HAP-1 (cell line): ENCODE results near the gene IL2RA.
A peak's percentile ranks its signal among the peaks of the same experiment; 100 is the strongest.

Source experiments
- DNase-seq, 2 experiments: peaks; one replicate each; pipeline ENCODE4 v3.0.0-alpha.2; 2016 to 2020; ENCODE audit warnings: low spot score in 2 of 2
- H3K27me3 ChIP-seq: fragments of 250-450 bp; sonication (Bioruptor Pico); 2 replicates; pipeline ENCODE4 v1.5.1; 2020; ENCODE audit warnings: low read depth, mild to moderate bottlenecking, moderate library complexity
- H3K36me3 ChIP-seq: fragments of 250-450 bp; sonication (Bioruptor Pico); replicated peaks from 2 replicates; pipeline ENCODE4 v1.5.1; 2020; ENCODE audit warnings: mild to moderate bottlenecking
- H3K4me1 ChIP-seq: fragments of 250-450 bp; sonication (Bioruptor Pico); 2 replicates; pipeline ENCODE4 v1.5.1; 2020; ENCODE audit warnings: mild to moderate bottlenecking
- H3K4me3 ChIP-seq: fragments of 250-450 bp; sonication (Bioruptor Pico); 2 replicates; pipeline ENCODE4 v1.5.1; 2020; ENCODE audit warnings: mild to moderate bottlenecking, moderate library complexity
- H3K9me3 ChIP-seq: fragments of 250-450 bp; sonication (Bioruptor Pico); 2 replicates; pipeline ENCODE4 v1.5.1; 2020; ENCODE audit warnings: mild to moderate bottlenecking, moderate library complexity
- in situ Hi-C: fragments of 300-500 bp; cut with MboI; formaldehyde crosslinking; loops from 3 replicates; pipeline ENCODE4 v1.14.3; 2020; ENCODE audit warnings: low sequenced_read_pairs, inconsistent platforms, mixed read lengths

Gene IL2RA

DNA sequence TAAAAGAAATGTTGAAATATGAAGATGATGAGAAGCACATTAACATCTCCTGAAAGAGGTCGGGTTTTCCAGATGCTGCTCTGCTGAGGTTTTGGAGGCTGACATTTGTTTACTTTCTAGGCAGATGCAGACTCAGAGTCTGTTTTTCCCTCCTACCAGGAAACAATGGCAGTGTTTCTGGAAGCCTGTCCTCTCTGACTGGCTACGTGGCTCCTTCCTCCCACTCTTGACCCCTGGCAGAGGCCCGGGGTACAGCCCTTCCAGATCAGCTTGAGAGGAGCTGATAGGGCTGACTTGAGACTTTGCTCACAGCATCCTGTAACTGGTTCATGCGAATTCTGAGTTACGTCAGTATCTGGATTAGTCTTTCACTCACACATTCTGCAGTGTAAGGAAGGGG is 43.7 kb downstream of the IL2RA start:
- no peaks in the 10 kb centered on the region for H3K9me3 ChIP-seq
- no peak overlapping the region for H3K4me3 ChIP-seq
- no peaks in the 10 kb centered on the region for H3K4me1 ChIP-seq
- no peak for DNase-seq
- in situ Hi-C loops, result no loop called here
- no peaks in the 10 kb centered on the region; the same call in 1 of the 2 replicates for H3K27me3 ChIP-seq
- no peaks in the 10 kb centered on the region for H3K36me3 ChIP-seq

DNA sequence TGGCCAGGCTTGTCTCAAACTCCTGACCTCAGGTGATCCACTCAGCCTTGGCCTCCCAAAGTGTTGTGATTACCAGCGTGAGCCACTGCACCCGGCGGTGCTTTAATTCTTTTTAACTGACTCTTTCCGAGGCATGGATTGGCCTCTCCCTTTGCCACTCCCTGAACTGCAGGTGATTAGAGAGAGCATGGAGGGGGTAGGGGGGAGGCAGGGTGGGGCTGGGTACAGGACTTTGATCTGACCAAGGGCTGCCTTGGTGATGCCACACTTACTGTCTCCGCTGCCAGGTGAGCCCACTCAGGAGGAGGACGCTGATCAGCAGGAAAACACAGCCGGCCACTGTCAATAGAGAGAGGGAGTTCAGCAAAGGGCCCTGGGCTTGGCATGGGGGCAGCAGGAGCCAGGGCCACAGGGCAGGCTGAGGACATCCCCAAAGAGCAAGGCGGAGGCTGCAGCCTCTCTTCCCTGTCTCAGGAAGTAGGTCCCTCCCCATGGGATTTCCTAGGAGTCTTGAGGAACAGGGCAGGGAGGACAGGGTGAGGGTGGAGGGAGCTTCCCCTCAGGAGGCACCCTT is 44.3 kb downstream of the IL2RA start:
- DNase-seq, result no peak
- H3K4me1 ChIP-seq, result no peaks in the 10 kb centered on the region
- no peaks in the 10 kb centered on the region for H3K36me3 ChIP-seq
- in situ Hi-C loops, result no loop called here
- H3K9me3 ChIP-seq, result no peaks in the 10 kb centered on the region
- H3K4me3 ChIP-seq, result no peak overlapping the region
- no peaks in the 10 kb centered on the region; the same call in 1 of the 2 replicates for H3K27me3 ChIP-seq

GRCh38 chr10:6014241-6014761 is 47.9 kb downstream of the IL2RA start:
- no peak overlapping the region for H3K4me3 ChIP-seq
- in situ Hi-C loops, result no loop called here

DNA sequence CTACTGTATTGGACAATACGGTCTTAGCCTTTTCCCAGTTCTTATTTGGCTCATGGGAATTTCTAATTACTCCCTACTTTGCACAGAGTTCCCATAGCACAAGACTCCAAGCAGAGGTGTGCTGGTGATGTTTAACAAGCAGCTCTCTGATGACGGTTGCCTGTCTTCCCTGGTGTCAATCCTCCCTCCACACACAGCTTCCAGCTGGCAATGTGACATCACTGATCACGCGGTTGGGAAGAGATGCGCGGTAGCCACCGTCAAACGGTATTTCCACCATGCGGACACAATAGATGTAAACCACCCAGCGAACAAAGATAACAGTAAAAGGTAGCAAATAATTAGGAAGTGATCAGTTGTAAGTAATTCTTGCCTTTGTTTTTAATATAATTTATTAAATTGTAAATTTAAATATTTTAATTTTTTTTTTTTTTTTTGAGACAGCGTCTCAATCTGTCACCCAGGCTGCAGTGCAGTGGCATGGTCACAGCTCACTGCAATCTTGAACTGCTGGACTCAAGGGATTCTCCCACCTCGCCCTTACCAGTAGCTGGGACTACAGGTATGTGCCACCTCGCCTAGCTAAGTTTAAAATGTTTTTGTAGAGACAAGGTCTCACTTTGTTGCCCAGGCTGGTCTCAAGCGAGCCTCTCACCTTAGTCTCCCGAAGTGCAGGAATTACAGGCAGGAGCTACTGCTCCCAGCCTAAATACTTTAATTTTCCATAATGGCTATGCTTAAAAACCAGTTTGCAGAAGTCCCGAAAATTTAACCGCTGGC is 48.6 kb downstream of the IL2RA start:
- no peaks in the 10 kb centered on the region for H3K9me3 ChIP-seq
- no peaks in the 10 kb centered on the region for H3K36me3 ChIP-seq
- no peak overlapping the region for H3K4me3 ChIP-seq
- no peak for DNase-seq
- in situ Hi-C loops, result no loop called here
- H3K27me3 ChIP-seq, result no peaks in the 10 kb centered on the region; the same call in 1 of the 2 replicates
- no peaks in the 10 kb centered on the region for H3K4me1 ChIP-seq

More at GRCh38 chr10:6014241-6014761, 47.9 kb downstream of the IL2RA start:
- Histone ChIP-seq H3K9me3 (no peaks in the 10 kb centered on the region), H3K4me1 (no peaks in the 10 kb centered on the region), H3K36me3 (no peaks in the 10 kb centered on the region), H3K27me3 (no peaks in the 10 kb centered on the region; the same call in 1 of the 2 replicates)
- peak; percentile 27 to 60 for DNase-seq

DNA sequence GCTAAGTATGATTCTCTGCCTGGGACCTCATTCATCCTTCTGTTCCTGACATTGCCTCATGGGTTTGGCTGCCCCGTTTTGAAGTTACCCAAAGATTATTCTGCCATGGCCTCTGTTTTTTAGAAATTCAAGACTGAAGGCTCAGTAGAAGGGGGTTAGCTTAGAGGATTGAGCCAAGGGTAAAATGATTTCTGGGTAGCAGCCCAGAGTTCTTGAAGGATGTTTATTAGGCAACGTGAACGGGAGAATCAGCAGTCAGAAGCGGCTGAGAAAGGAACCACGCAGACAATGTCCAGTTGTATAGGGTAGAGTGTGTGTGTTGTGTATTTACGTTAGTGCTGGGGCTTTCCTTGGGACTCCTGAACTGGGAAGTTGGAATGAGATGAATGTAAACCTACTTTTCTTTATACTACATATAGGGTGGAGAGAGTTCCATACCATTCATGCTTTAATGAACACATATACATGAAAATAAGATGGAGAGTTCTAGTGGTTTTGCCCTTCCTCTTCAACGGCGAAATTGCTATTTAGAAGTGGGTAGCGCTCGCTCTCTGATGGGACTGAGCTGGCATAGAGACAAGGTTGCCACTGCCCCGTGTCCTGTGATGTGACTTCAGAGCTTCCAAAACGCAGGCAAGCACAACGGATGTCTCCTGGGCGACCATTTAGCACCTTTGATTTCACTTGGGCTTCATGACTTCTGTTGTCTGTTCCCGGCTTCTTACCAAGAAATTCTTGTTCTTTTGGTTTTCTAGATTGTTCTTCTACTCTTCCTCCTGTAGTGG is 49.9 kb downstream of the IL2RA start:
- Histone ChIP-seq H3K4me1 (no peaks in the 10 kb centered on the region), H3K27me3 (no peaks in the 10 kb centered on the region; the same call in 1 of the 2 replicates), H3K36me3 (no peaks in the 10 kb centered on the region), H3K4me3 (no peak overlapping the region), H3K9me3 (no peaks in the 10 kb centered on the region; the same call in 1 of the 2 replicates)
- in situ Hi-C loops, result no loop called here
- no peak for DNase-seq

DNA sequence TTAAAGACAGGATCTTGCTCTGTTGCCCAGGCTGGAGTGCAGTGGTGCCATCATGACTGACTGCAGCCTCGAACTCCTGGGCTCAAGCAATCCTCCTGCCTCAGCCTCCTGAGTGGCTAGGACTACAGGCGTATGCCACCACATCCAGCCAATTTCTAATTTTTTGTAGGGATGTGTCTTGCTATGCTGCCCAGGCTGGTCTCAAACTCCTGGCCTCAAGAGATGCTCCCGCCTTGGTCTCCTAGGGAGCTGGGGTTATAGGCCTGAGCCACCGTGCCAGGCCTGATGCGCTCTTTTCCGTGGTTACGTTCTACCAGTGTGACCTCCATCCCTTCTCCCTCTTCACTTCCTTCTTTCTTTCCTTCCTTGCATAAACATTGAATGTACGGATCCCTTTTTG is 50.6 kb downstream of the IL2RA start:
- Histone ChIP-seq H3K9me3 (no peaks in the 10 kb centered on the region; the same call in 1 of the 2 replicates), H3K27me3 (no peaks in the 10 kb centered on the region), H3K4me1 (no peaks in the 10 kb centered on the region), H3K36me3 (no peaks in the 10 kb centered on the region), H3K4me3 (no peak overlapping the region)
- DNase-seq, result no peak
- in situ Hi-C loops, result no loop called here

- no peaks in the 10 kb centered on the region for H3K36me3 ChIP-seq
- no peak for DNase-seq
- in situ Hi-C loops, result no loop called here
- H3K9me3 ChIP-seq, result no peaks in the 10 kb centered on the region; the same call in 1 of the 2 replicates
- no peaks in the 10 kb centered on the region for H3K27me3 ChIP-seq
- H3K4me1 ChIP-seq, result no peaks in the 10 kb centered on the region
- no peak overlapping the region for H3K4me3 ChIP-seq
These were observed 51.6 kb downstream of the IL2RA start for GRCh38 chr10:6010569-6010968.

GRCh38 chr10:6009961-6010360 is 52.2 kb downstream of the IL2RA start:
- no peak for DNase-seq
- H3K4me1 ChIP-seq, result no peaks in the 10 kb centered on the region
- in situ Hi-C loops, result no loop called here
- no peaks in the 10 kb centered on the region for H3K36me3 ChIP-seq
- H3K4me3 ChIP-seq, result no peak overlapping the region
- H3K27me3 ChIP-seq, result no peaks in the 10 kb centered on the region
- H3K9me3 ChIP-seq, result no peaks in the 10 kb centered on the region; the same call in 1 of the 2 replicates

- in situ Hi-C loops, result no loop called here
- H3K27me3 ChIP-seq, result peaks cover 3% of the 10 kb centered on the region; the same call in 1 of the 2 replicates
- no peak for DNase-seq
- no peaks in the 10 kb centered on the region for H3K4me1 ChIP-seq
- H3K4me3 ChIP-seq, result no peak overlapping the region
- no peaks in the 10 kb centered on the region; the same call in 1 of the 2 replicates for H3K9me3 ChIP-seq
- no peaks in the 10 kb centered on the region for H3K36me3 ChIP-seq
These were observed 53.0 kb downstream of the IL2RA start for GRCh38 chr10:6009150-6009549.

DNA sequence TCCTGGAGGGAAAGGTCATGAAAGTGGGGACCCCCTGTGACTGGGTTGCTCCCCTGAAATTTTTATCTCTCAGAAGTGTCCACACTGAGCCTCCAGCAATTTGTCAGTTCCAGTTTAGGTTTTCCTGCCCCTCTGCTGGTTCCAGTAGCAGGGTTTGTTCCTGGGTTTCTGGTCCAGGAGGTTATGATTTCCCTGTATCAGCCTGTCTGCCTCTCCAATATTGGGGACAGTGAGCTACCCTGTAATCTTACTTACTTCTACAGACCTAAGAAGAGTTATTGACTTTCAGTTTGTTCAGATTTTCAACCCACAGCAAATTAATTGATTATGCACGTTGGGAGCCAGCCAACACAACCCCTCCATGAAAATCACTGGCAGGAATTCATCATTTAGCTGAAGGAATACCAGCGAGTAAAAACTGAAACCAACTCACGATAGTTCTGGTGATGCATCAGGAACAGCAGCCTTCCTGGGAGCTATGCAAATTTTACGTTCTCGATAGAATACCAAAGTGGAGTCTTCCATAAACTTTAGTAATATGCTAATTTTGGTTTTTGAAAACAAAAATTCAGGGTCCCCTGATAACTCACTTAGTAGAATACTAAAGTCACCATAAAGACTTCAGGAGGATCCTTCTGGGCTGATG is 53.5 kb downstream of the IL2RA start:
- H3K9me3 ChIP-seq, result no peaks in the 10 kb centered on the region; the same call in 1 of the 2 replicates
- H3K4me3 ChIP-seq, result no peak overlapping the region
- no peaks in the 10 kb centered on the region for H3K4me1 ChIP-seq
- no peak for DNase-seq
- H3K36me3 ChIP-seq, result no peaks in the 10 kb centered on the region
- in situ Hi-C loops, result no loop called here
- peaks cover 3% of the 10 kb centered on the region; the same call in 1 of the 2 replicates for H3K27me3 ChIP-seq

GRCh38 chr10:6006991-6007390 is 55.2 kb downstream of the IL2RA start:
- no peaks in the 10 kb centered on the region for H3K4me1 ChIP-seq
- no peak for DNase-seq
- H3K9me3 ChIP-seq, result no peaks in the 10 kb centered on the region; the same call in 1 of the 2 replicates
- H3K4me3 ChIP-seq, result no peak overlapping the region
- H3K36me3 ChIP-seq, result no peaks in the 10 kb centered on the region
- in situ Hi-C loops, result no loop called here
- peaks cover 3% of the 10 kb centered on the region; the same call in 1 of the 2 replicates for H3K27me3 ChIP-seq

GRCh38 chr10:6006546-6006945 is 55.6 kb downstream of the IL2RA start:
- no peak overlapping the region for H3K4me3 ChIP-seq
- H3K4me1 ChIP-seq, result no peaks in the 10 kb centered on the region
- H3K27me3 ChIP-seq, result peaks cover 3% of the 10 kb centered on the region; the same call in 1 of the 2 replicates
- DNase-seq, result no peak
- in situ Hi-C loops, result no loop called here
- no peaks in the 10 kb centered on the region; the same call in 1 of the 2 replicates for H3K9me3 ChIP-seq
- H3K36me3 ChIP-seq, result no peaks in the 10 kb centered on the region

DNA sequence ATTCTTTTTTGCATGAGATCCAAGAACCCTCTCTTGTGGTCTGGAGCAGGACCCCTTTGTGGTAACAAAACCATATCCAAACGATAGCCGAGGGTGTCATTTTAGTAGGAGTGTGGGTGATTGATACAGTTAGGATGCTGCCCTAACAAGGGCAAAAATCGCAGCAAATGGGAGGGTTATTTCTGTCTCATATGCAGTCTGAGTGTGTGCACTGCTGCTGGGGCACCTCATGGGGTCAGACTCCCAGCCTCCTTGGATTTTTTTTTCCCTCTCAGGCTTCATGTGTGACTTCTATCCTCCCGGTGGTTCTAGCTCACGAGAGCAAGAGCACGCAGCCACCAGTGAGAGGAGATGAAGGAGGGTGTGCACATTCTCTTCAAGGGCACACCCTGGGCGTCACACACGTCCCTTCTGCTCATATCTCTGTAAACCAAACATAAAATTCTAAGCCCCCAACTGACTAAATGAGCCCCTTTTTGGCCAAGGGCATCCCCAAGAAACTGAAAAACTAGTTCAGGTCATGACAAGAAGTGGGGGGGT is 56.2 kb downstream of the IL2RA start:
- no peaks in the 10 kb centered on the region; the same call in 1 of the 2 replicates for H3K9me3 ChIP-seq
- H3K36me3 ChIP-seq, result no peaks in the 10 kb centered on the region
- H3K4me1 ChIP-seq, result no peaks in the 10 kb centered on the region
- H3K4me3 ChIP-seq, result no peak overlapping the region
- in situ Hi-C loops, result no loop called here
- DNase-seq, result no peak
- H3K27me3 ChIP-seq, result peaks cover 3% of the 10 kb centered on the region; the same call in 1 of the 2 replicates
